ENCODE results near the gene ADAM15.
A peak's percentile ranks its signal among the peaks of the same experiment; 100 is the strongest.

ADAM15 gene

DNA sequence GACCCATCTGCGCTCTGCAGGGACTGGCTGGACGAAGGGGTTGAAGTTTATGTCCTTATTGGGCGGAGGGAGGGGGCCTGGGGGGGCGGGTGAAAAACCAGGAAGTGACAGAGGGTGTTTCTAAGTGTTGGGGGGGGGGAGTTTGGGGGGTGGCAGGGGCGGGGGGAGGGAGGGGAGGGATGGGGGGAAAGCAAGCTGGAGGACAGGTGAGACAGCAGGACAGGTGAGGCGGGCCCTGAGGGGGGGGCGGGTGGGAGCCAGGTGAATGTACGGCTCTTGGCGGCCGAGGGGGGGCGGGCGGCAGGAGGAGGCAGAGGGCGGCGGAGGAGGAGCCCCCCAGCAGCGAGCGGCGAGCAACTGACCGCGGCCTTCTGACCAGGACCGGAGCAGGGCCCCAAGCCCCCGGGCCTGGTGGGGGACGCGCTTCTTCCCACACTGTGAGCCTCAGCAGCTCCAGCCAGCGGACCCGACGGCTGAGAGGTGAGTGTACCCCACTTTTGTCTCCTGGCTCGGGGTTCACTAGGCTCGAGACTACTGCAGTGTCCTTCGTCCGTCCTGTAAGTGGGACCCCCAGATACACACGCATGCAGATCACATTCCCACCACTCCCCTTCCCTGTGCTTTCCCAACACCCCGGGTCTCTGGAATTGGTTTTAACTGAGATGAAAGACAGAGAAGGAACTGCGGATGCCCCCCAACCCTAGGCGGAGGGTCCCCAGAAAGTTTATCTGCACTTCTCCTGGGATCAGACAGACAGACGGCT, 48.5 kb upstream of the ADAM15 start, which contains the start of gene ZBTB7B:
Gene ZBTB7B (plus strand): TSS at position 339 of the 763 bp plus-strand sequence. CDS start 11,859 bp downstream, outside the sequence.
- H3K79me2 ChIP-seq (ENCODE audit: low read length) = peaks cover 50% of the 10 kb centered on the region
- no peaks in the 10 kb centered on the region for H3K27me3 ChIP-seq (ENCODE audit: low read depth, low read length)
- peaks cover 7% of the 10 kb centered on the region for H3K36me3 ChIP-seq (replicated peaks; ENCODE audit: low read depth, low read length)
- peak within 1 kb of the TSS; percentile 97 for H3K4me2 ChIP-seq (ENCODE audit: low read length)
- peak within 1 kb of the TSS; percentile 93 for H3K4me3 ChIP-seq (ENCODE audit: low read length)
- peaks cover 9% of the 10 kb centered on the region for H4K20me1 ChIP-seq (ENCODE audit: insufficient read depth, low read length)
- TF ChIP-seq EZH2phosphoT487 (IDR thresholded peaks at IDR 0.05; ENCODE audit: low read depth) = no peak
- TF ChIP-seq, protein P1, sequence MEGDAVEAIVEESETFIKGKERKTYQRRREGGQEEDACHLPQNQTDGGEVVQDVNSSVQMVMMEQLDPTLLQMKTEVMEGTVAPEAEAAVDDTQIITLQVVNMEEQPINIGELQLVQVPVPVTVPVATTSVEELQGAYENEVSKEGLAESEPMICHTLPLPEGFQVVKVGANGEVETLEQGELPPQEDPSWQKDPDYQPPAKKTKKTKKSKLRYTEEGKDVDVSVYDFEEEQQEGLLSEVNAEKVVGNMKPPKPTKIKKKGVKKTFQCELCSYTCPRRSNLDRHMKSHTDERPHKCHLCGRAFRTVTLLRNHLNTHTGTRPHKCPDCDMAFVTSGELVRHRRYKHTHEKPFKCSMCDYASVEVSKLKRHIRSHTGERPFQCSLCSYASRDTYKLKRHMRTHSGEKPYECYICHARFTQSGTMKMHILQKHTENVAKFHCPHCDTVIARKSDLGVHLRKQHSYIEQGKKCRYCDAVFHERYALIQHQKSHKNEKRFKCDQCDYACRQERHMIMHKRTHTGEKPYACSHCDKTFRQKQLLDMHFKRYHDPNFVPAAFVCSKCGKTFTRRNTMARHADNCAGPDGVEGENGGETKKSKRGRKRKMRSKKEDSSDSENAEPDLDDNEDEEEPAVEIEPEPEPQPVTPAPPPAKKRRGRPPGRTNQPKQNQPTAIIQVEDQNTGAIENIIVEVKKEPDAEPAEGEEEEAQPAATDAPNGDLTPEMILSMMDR (IDR thresholded peaks at IDR 0.05; ENCODE audit: low read depth, low read length) = no peak
- H3K27ac ChIP-seq (ENCODE audit: low read length) = peak within 1 kb of the TSS; percentile 95
- H3K9ac ChIP-seq (ENCODE audit: low read length) = peak within 1 kb of the TSS; percentile 96
- no peaks in the 10 kb centered on the region for H3K9me3 ChIP-seq (ENCODE audit: insufficient read depth, low read length)
- no peak within 1 kb of the TSS for H2AFZ ChIP-seq (ENCODE audit: low read depth, low read length)
- peaks cover 51% of the 10 kb centered on the region for H3K4me1 ChIP-seq (ENCODE audit: low read length)

DNA sequence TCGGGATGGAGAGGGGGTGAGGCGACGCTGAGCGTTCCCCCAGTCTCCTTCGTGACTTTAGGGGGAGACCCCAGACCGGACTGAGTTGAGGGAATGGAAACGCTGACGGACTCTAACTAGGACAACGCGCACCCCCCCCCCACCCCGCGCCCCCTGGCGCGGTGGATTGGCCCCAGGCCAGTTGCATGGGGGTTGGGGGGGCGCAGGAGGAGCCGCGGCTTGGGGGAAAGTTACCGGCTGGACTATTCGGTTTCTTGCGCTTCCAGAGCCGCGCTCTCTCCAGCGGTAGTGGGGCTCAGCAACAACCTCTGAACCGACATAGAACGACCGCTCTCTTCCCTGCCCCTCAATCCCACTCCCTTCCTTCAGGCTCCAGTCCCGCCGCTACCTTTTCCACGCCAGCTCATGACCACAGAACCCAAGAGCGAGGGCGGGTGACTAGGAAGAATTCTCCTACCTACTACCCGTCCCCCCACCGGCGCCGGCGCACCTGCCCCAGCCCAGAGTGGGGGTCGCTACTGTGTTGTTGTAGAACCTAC, 47.8 kb upstream of the ADAM15 start:
- Histone ChIP-seq H3K27ac (ENCODE audit: low read length) (peak overlapping the region; percentile 92), H3K36me3 (replicated peaks; ENCODE audit: low read depth, low read length) (peaks cover 7% of the 10 kb centered on the region), H3K27me3 (ENCODE audit: low read depth, low read length) (no peaks in the 10 kb centered on the region), H3K9me3 (ENCODE audit: insufficient read depth, low read length) (no peaks in the 10 kb centered on the region), H4K20me1 (ENCODE audit: insufficient read depth, low read length) (peaks cover 14% of the 10 kb centered on the region), H3K79me2 (ENCODE audit: low read length) (peaks cover 56% of the 10 kb centered on the region), H3K9ac (ENCODE audit: low read length) (peak overlapping the region; percentile 96), H2AFZ (ENCODE audit: low read depth, low read length) (no peak overlapping the region), H3K4me3 (ENCODE audit: low read length) (peak overlapping the region; percentile 93), H3K4me2 (ENCODE audit: low read length) (peak overlapping the region; percentile 97), H3K4me1 (ENCODE audit: low read length) (peaks cover 51% of the 10 kb centered on the region)
- no peak for TF ChIP-seq EZH2phosphoT487 (IDR thresholded peaks at IDR 0.05; ENCODE audit: low read depth)
- TF ChIP-seq, protein P1 (IDR thresholded peaks at IDR 0.05; ENCODE audit: low read depth, low read length) = no peak; the same call in 1 of the 2 replicates

DNA sequence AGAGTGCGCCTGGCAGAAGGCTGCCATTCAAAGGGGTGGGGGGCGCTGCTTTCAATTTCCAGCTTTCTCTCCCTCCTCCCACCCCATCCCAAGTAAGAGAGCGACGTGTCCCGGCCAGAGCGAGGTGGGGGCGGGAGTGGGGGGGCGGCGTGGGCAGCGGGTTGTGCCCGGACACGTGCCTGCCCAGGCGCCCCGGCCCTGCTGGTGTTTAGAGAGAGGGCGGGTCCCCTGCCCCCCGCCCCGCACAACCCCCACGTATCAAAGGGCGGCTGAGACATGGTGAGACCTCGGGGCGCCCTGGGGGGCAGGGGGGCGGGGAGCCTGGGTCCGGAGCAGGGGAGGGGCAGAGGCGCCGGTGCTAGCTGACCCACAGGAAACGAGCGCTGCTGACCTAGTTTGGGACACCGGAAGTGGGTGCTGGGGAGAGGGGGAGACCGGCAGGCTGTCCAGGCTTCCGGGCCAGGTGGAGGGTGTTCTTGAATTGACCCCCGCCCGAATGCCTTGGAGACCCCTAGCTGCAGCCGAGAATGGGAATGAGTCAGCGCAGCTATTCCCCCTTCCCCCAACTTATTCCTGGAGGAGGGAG, 47.3 kb upstream of the ADAM15 start:
- no peak for TF ChIP-seq EZH2phosphoT487 (IDR thresholded peaks at IDR 0.05; ENCODE audit: low read depth)
- TF ChIP-seq, protein P1 (IDR thresholded peaks at IDR 0.05; ENCODE audit: low read depth, low read length) = peak; percentile 4; the same call in 1 of the 2 replicates
- Histone ChIP-seq H3K9me3 (ENCODE audit: insufficient read depth, low read length) (no peaks in the 10 kb centered on the region), H3K27ac (ENCODE audit: low read length) (peak overlapping the region; percentile 92), H3K4me1 (ENCODE audit: low read length) (peaks cover 53% of the 10 kb centered on the region), H3K79me2 (ENCODE audit: low read length) (peaks cover 59% of the 10 kb centered on the region), H2AFZ (ENCODE audit: low read depth, low read length) (no peak overlapping the region), H3K4me2 (ENCODE audit: low read length) (peak overlapping the region; percentile 97), H3K9ac (ENCODE audit: low read length) (peak overlapping the region; percentile 96), H3K4me3 (ENCODE audit: low read length) (peak overlapping the region; percentile 93), H4K20me1 (ENCODE audit: insufficient read depth, low read length) (peaks cover 19% of the 10 kb centered on the region), H3K36me3 (replicated peaks; ENCODE audit: low read depth, low read length) (peaks cover 10% of the 10 kb centered on the region), H3K27me3 (ENCODE audit: low read depth, low read length) (no peaks in the 10 kb centered on the region)
